ENCODE results near the gene LOXL3.

Gene LOXL3

GRCh38 chr2:74553892-74554819 lies at the start of gene LOXL3, which contains the start of gene DOK1 (continued):
- TF ChIP-seq ZNF692 (tag by site-specific recombination; IDR thresholded peaks at IDR 0.05) (0 out of 2 replicates have a peak, but pooled peaks have one; percentile 34), ZNF664 (tag by site-specific recombination; IDR thresholded peaks at IDR 0.05) (no peak), PRDM1 (tag by site-specific recombination; IDR thresholded peaks at IDR 0.05) (no peak), ZBTB20 (tag by site-specific recombination; IDR thresholded peaks at IDR 0.05) (peak; percentile 90), ZNF24 (tag by site-specific recombination; IDR thresholded peaks at IDR 0.05) (no peak), ZIC2 (tag by site-specific recombination; IDR thresholded peaks at IDR 0.05) (peak; percentile 48), WT1 (tag by site-specific recombination; IDR thresholded peaks at IDR 0.05) (peak; percentile 71), ZNF501 (tag by site-specific recombination; IDR thresholded peaks at IDR 0.05) (0 out of 2 replicates have a peak, but pooled peaks have one; percentile 30), ZNF571 (tag by site-specific recombination; IDR thresholded peaks at IDR 0.05) (no peak)

- ChIA-PET CTCF (interaction anchor here (0.6 to 3.0 kb wide), 4 partner anchors 15 to 781 kb away, joined by 3 to 13 read pairs (median 6); no protein-coding TSS in a partner anchor), POLR2A (interaction anchor here (0.6 kb wide), 1 partner anchor 8 kb away, joined by 3 read pairs; no protein-coding TSS in a partner anchor)
- H3K27ac ChIP-seq (ENCODE audit: extremely low read depth, low read depth, low read length), result no peak overlapping the region
- TF ChIP-seq ZBTB17 (tag by site-specific recombination; IDR thresholded peaks at IDR 0.05) (no peak), PRDM1 (tag by site-specific recombination; IDR thresholded peaks at IDR 0.05) (peak; percentile 38; the same call in 1 of the 2 replicates), YY1 (tag by site-specific recombination; IDR thresholded peaks at IDR 0.05) (no peak), OSR2 (tag by site-specific recombination; IDR thresholded peaks at IDR 0.05) (0 out of 2 replicates have a peak, but pooled peaks have one; percentile 11)
- H3K4me1 ChIP-seq (ENCODE audit: control insufficient read depth, insufficient read depth, low read length), result 0 out of 2 replicates have a peak, but pooled peaks cover 4% of the 10 kb centered on the region
- no peaks in the 10 kb centered on the region for H3K36me3 ChIP-seq (ENCODE audit: control insufficient read depth in 2 of 2, insufficient read depth in 1 of 2, low read length in 2 of 2)
- H3K9me3 ChIP-seq (ENCODE audit: control insufficient read depth, insufficient read depth, low read depth, low read length), result no peaks in the 10 kb centered on the region
- H3K4me3 ChIP-seq (ENCODE audit: low read depth, low read length), result no peak overlapping the region
These were observed 49.0 kb upstream of the LOXL3 start for GRCh38 chr2:74602586-74603281.

GRCh38 chr2:74599676-74600075 lies 45.9 kb upstream of the LOXL3 start:
- Histone ChIP-seq H3K4me1 (ENCODE audit: control insufficient read depth, insufficient read depth, low read length) (peaks cover 10% of the 10 kb centered on the region; the same call in 1 of the 2 replicates), H3K4me3 (ENCODE audit: low read depth, low read length) (no peak overlapping the region), H3K27ac (ENCODE audit: extremely low read depth, low read depth, low read length) (no peak overlapping the region), H3K36me3 (ENCODE audit: control insufficient read depth in 2 of 2, insufficient read depth in 1 of 2, low read length in 2 of 2) (no peaks in the 10 kb centered on the region), H3K9me3 (ENCODE audit: control insufficient read depth, insufficient read depth, low read depth, low read length) (no peaks in the 10 kb centered on the region)
- ChIA-PET CTCF (interaction anchor here (1.0 kb wide), 1 partner anchor 157 kb away, joined by 3 read pairs; no protein-coding TSS in a partner anchor), POLR2A (no interaction called here)
- TF ChIP-seq YY1 (tag by site-specific recombination; IDR thresholded peaks at IDR 0.05) (no peak), ZBTB8A (tag by site-specific recombination; IDR thresholded peaks at IDR 0.05) (no peak)

GRCh38 chr2:74597410-74597809 lies 43.7 kb upstream of the LOXL3 start:
- CTCF ChIA-PET, result interaction anchor here (0.8 to 3.3 kb wide), 5 partner anchors 11 to 278 kb away, joined by 3 to 12 read pairs (median 3); partner anchors contain the start of genes CCDC142 and TTC31
- Histone ChIP-seq H3K9me3 (ENCODE audit: control insufficient read depth, insufficient read depth, low read depth, low read length) (no peaks in the 10 kb centered on the region), H3K4me1 (ENCODE audit: control insufficient read depth, insufficient read depth, low read length) (peaks cover 7% of the 10 kb centered on the region; the same call in 1 of the 2 replicates), H3K27ac (ENCODE audit: extremely low read depth, low read depth, low read length) (no peak overlapping the region), H3K36me3 (ENCODE audit: control insufficient read depth in 2 of 2, insufficient read depth in 1 of 2, low read length in 2 of 2) (no peaks in the 10 kb centered on the region), H3K4me3 (ENCODE audit: low read depth, low read length) (no peak overlapping the region)
- POLR2A ChIA-PET, result interaction anchor here (0.6 kb wide), 1 partner anchor 67 kb away, joined by 4 read pairs; no protein-coding TSS in a partner anchor
- no peak for TF ChIP-seq ZNF777 (tag by site-specific recombination; IDR thresholded peaks at IDR 0.05; ENCODE audit: borderline replicate concordance)
- 0 out of 2 replicates have a peak, but pooled peaks have one; percentile 12 for TF ChIP-seq OSR2 (tag by site-specific recombination; IDR thresholded peaks at IDR 0.05)
- TF ChIP-seq ZNF76 (tag by site-specific recombination; IDR thresholded peaks at IDR 0.05; ENCODE audit: borderline replicate concordance, low read depth), result no peak
- TF ChIP-seq ZBTB17 (tag by site-specific recombination; IDR thresholded peaks at IDR 0.05), result 0 out of 2 replicates have a peak, but pooled peaks have one; percentile 41
- no peak for TF ChIP-seq ZNF670 (tag by site-specific recombination; IDR thresholded peaks at IDR 0.05; ENCODE audit: low read depth)
